HepG2 (cell line): ENCODE measurements around the gene C19orf85.

Source experiments
- CEBPB ChIP-seq: IDR thresholded peaks from 2 replicates; pipeline ENCODE4 v1.6.1; 2011; ENCODE audit warnings: low read depth, low read length, improper control_type of control experiment, borderline replicate concordance
- CERS6 ChIP-seq: sonication (generic); formaldehyde crosslinking; IDR thresholded peaks from 2 replicates; pipeline ENCODE4 v1.5.0; 2020; ENCODE audit warnings: missing genetic modification reagents
- EP300 ChIP-seq, 3 experiments: sonication (generic) in 1 of 3; formaldehyde crosslinking in 1 of 3; IDR thresholded peaks; 2 replicates each; pipeline versions ENCODE4 v1.5.1 to v1.6.1; 2011 to 2020; ENCODE audit warnings: low read depth in 2 of 3, low read length in 2 of 3, borderline replicate concordance in 1 of 3, improper control_type of control experiment in 1 of 3, mild to moderate bottlenecking in 1 of 3, missing genetic modification reagents in 1 of 3, moderate library complexity in 1 of 3
- REPIN1 ChIP-seq: sonication (generic); formaldehyde crosslinking; IDR thresholded peaks from 2 replicates; pipeline ENCODE4 v1.8.0; 2022; ENCODE audit warnings: missing genetic modification reagents, low read depth, mild to moderate bottlenecking, borderline replicate concordance
- SAP130 ChIP-seq: IDR thresholded peaks from 2 replicates; pipeline ENCODE4 v1.6.1; 2016; ENCODE audit warnings: low read depth
- ZNF605 ChIP-seq: sonication (generic); formaldehyde crosslinking; IDR thresholded peaks from 2 replicates; pipeline ENCODE4 v1.8.0; 2022; ENCODE audit warnings: mild to moderate bottlenecking, missing genetic modification reagents
- ZNF737 ChIP-seq: sonication (generic); formaldehyde crosslinking; IDR thresholded peaks from 2 replicates; pipeline ENCODE4 v1.5.0; 2020; ENCODE audit warnings: missing genetic modification reagents, mild to moderate bottlenecking, borderline replicate concordance
- TF ChIP-seq, protein P1 (sequence below): IDR thresholded peaks from 2 replicates; pipeline ENCODE4 v1.6.1; 2016; ENCODE audit warnings: low read depth, control low read depth

GRCh38 chr19:55431183-55431582 is 33.4 kb downstream of the C19orf85 start:
- no peak for TF ChIP-seq ZNF605 (CRISPR knock-in tag)
- no peak for TF ChIP-seq ZNF737 (CRISPR knock-in tag)
- TF ChIP-seq EP300 (IDR thresholded peaks at IDR 0.05; ENCODE audit: low read depth in 2 of 2, low read length in 2 of 2): no peak
- TF ChIP-seq EP300 (CRISPR knock-in tag; IDR thresholded peaks at IDR 0.05; ENCODE audit: borderline replicate concordance): no peak
- TF ChIP-seq, protein P1, sequence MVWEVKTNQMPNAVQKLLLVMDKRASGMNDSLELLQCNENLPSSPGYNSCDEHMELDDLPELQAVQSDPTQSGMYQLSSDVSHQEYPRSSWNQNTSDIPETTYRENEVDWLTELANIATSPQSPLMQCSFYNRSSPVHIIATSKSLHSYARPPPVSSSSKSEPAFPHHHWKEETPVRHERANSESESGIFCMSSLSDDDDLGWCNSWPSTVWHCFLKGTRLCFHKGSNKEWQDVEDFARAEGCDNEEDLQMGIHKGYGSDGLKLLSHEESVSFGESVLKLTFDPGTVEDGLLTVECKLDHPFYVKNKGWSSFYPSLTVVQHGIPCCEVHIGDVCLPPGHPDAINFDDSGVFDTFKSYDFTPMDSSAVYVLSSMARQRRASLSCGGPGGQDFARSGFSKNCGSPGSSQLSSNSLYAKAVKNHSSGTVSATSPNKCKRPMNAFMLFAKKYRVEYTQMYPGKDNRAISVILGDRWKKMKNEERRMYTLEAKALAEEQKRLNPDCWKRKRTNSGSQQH (CRISPR knock-in tag): no peak
- no peak for TF ChIP-seq CERS6
- TF ChIP-seq CEBPB: no peak
- TF ChIP-seq REPIN1 (CRISPR knock-in tag): no peak
- no peak for TF ChIP-seq SAP130
